MCF 10A (cell line): Measurements from ENCODE around the gene BIRC2. TPM values are rescaled to one million over a fixed set of nuclear protein-coding genes. Genes with fewer than 3 reads are reported as not detected.

Source experiments
- BruUV-seq: library from RNA; stranded (reverse); fragments of 400-500 nt; replicated peaks from 2 replicates; lab custom pipeline; 2021; lab: Mats Ljungman, UMichigan
- CTCF ChIA-PET: fragments of 300-600 bp; sonication (Branson Sonifier 250); formaldehyde crosslinking; extraction: SDS; loops from one replicate; lab custom pipeline; 2021; ENCODE audit warnings: antibody characterized with exemption, inconsistent platforms; lab: Yijun Ruan, JAX
- POLR2A ChIA-PET: fragments of 300-600, 350-650 bp; sonication (Branson Sonifier 250); formaldehyde crosslinking; extraction: SDS; loops from one replicate; lab custom pipeline; 2020; ENCODE audit warnings: antibody characterized with exemption, inconsistent platforms; lab: Yijun Ruan, JAX
- DNase-seq: peaks from one replicate; pipeline ENCODE4 v3.0.0-alpha.2; 2018; ENCODE audit not compliant: unreplicated experiment
- H3K27ac Mint-ChIP-seq: one replicate; pipeline ENCODE4 v1.8.0; 2022; ENCODE audit warnings: mild to moderate bottlenecking, low read depth, mixed read lengths; ENCODE audit not compliant: unreplicated experiment
- H3K27me3 Mint-ChIP-seq: one replicate; pipeline ENCODE4 v1.8.0; 2022; ENCODE audit warnings: mixed read lengths; ENCODE audit not compliant: insufficient read depth, unreplicated experiment
- H3K36me3 Mint-ChIP-seq: one replicate; pipeline ENCODE4 v1.8.0; 2022; ENCODE audit warnings: mild to moderate bottlenecking, moderate library complexity, mixed read lengths; ENCODE audit not compliant: insufficient read depth, unreplicated experiment
- H3K4me1 Mint-ChIP-seq: one replicate; pipeline ENCODE4 v1.8.0; 2022; ENCODE audit warnings: mixed read lengths; ENCODE audit not compliant: insufficient read depth, unreplicated experiment
- H3K4me3 Mint-ChIP-seq: one replicate; pipeline ENCODE4 v1.8.0; 2022; ENCODE audit warnings: mild to moderate bottlenecking, moderate library complexity, mixed read lengths; ENCODE audit not compliant: unreplicated experiment
- H3K9me3 Mint-ChIP-seq: one replicate; pipeline ENCODE4 v1.8.0; 2022; ENCODE audit warnings: mixed read lengths; ENCODE audit not compliant: unreplicated experiment
- intact Hi-C: fragments of 100-400 bp; cut with micrococcal nuclease; formaldehyde crosslinking; loops from 2 replicates; pipeline ENCODE4 v1.14.1; 2022
- total RNA-seq: library from RNA; stranded (reverse); gene quantifications from 2 replicates; pipeline ENCODE4 v1.2.3, GENCODE V29; 2022
- TF ChIP-seq, protein P1 (sequence below): fragments of 200-600 bp; IDR thresholded peaks from one replicate; pipeline ENCODE4 v1.8.0; 2022; ENCODE audit warnings: antibody characterized with exemption, mild to moderate bottlenecking; ENCODE audit not compliant: unreplicated experiment

BIRC2 gene
- total RNA-seq, 1 experiment from 2014 or later: 50.0 TPM

DNA sequence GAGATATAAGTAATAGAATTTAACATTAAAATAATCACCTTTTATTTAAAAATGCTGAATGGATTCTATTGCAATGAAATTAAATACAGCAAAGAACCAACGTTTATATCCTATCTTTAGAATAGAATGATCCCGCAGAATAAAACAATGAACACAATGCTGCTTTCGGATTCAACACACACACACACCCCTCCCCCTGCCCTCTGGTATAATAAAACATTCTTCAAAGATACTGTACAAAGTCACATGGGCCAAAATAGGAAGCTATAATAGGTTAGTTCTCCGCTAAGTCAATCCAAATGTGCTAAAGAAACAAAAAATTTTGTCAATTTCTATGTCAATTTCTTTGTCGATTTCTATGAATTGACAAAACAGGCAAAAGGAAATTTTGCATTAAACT is 58.5 kb downstream of the BIRC2 start:
- peaks cover 2% of the 10 kb centered on the region for H3K4me1 Mint-ChIP-seq
- intact Hi-C loops: no loop called here
- POLR2A ChIA-PET: interaction anchor here (0.6 to 1.1 kb wide), 3 partner anchors 11 to 56 kb away, joined by 3 to 5 read pairs (median 3); no protein-coding TSS in a partner anchor
- H3K27ac Mint-ChIP-seq: no peak overlapping the region
- TF ChIP-seq, protein P1, sequence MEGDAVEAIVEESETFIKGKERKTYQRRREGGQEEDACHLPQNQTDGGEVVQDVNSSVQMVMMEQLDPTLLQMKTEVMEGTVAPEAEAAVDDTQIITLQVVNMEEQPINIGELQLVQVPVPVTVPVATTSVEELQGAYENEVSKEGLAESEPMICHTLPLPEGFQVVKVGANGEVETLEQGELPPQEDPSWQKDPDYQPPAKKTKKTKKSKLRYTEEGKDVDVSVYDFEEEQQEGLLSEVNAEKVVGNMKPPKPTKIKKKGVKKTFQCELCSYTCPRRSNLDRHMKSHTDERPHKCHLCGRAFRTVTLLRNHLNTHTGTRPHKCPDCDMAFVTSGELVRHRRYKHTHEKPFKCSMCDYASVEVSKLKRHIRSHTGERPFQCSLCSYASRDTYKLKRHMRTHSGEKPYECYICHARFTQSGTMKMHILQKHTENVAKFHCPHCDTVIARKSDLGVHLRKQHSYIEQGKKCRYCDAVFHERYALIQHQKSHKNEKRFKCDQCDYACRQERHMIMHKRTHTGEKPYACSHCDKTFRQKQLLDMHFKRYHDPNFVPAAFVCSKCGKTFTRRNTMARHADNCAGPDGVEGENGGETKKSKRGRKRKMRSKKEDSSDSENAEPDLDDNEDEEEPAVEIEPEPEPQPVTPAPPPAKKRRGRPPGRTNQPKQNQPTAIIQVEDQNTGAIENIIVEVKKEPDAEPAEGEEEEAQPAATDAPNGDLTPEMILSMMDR: no peak
- H3K27me3 Mint-ChIP-seq: no peaks in the 10 kb centered on the region
- no TSS peak for BruUV-seq
- CTCF ChIA-PET: interaction anchor here (0.8 to 7.0 kb wide), 4 partner anchors 12 to 207 kb away, joined by 3 to 56 read pairs (median 4); no protein-coding TSS in a partner anchor
- H3K9me3 Mint-ChIP-seq: no peaks in the 10 kb centered on the region
- H3K4me3 Mint-ChIP-seq: no peak overlapping the region
- H3K36me3 Mint-ChIP-seq: peaks cover 62% of the 10 kb centered on the region
- no peak for DNase-seq

DNA sequence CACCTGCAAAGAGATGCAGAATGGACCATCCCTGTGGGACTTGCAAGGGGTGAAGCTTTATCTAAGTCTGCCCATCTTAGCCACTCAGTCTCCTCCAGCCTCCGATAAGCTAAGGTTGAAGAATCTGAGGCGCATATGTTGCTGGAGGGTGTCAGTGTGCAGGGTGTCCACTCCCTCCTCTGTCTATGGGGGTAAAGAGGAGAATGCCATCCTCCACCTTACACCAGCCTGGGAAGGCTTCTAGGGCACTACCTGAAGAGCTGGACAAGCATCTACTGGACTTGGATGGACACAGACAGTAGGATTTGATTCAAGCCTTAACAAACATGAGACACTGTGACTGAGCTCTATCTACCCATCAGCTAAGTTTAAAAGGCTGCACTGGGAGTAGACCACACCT is 59.1 kb downstream of the BIRC2 start:
- no peak overlapping the region for H3K27ac Mint-ChIP-seq
- POLR2A ChIA-PET: interaction anchor here (0.6 to 1.4 kb wide), 5 partner anchors 11 to 57 kb away, joined by 3 to 5 read pairs (median 3); no protein-coding TSS in a partner anchor
- peaks cover 4% of the 10 kb centered on the region for H3K4me1 Mint-ChIP-seq
- no peak overlapping the region for H3K4me3 Mint-ChIP-seq
- CTCF ChIA-PET: interaction anchor here (0.6 to 7.0 kb wide), 9 partner anchors 10 to 261 kb away, joined by 3 to 56 read pairs (median 3); no protein-coding TSS in a partner anchor
- no TSS peak for BruUV-seq
- peaks cover 56% of the 10 kb centered on the region for H3K36me3 Mint-ChIP-seq
- DNase-seq: no peak
- no peaks in the 10 kb centered on the region for H3K9me3 Mint-ChIP-seq
- intact Hi-C loops: no loop called here
- no peaks in the 10 kb centered on the region for H3K27me3 Mint-ChIP-seq
- TF ChIP-seq, protein P1: no peak

DNA sequence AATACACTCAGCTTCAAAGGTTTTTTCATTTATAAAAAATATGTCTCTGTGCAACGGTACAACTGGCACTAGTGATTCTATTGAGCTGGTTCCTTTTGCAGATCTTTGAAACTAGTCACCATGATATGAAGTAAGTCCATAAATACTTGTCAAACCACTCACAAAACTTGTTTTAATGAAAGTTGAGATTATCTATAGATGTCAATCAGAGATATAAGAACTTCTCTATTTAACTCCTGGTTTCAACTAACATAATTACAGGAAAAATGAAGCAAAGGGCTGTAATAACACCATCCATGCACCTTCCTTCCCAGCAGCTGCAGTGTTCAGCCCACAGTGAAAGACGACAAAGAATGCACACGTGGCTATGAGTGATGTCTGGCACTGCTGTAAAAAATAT is 60.9 kb downstream of the BIRC2 start:
- Mint-ChIP-seq H3K9me3 (no peaks in the 10 kb centered on the region), H3K36me3 (peaks cover 42% of the 10 kb centered on the region), H3K4me3 (no peak overlapping the region), H3K27ac (no peak overlapping the region), H3K27me3 (no peaks in the 10 kb centered on the region), H3K4me1 (peaks cover 4% of the 10 kb centered on the region)
- CTCF ChIA-PET: interaction anchor here (0.7 to 7.0 kb wide), 6 partner anchors 8 to 205 kb away, joined by 3 to 56 read pairs (median 4); no protein-coding TSS in a partner anchor
- POLR2A ChIA-PET: interaction anchor here (1.1 kb wide), 1 partner anchor 15 kb away, joined by 3 read pairs; no protein-coding TSS in a partner anchor
- intact Hi-C loops: no loop called here
- TF ChIP-seq, protein P1: no peak
- DNase-seq: no peak
- BruUV-seq: no TSS peak

DNA sequence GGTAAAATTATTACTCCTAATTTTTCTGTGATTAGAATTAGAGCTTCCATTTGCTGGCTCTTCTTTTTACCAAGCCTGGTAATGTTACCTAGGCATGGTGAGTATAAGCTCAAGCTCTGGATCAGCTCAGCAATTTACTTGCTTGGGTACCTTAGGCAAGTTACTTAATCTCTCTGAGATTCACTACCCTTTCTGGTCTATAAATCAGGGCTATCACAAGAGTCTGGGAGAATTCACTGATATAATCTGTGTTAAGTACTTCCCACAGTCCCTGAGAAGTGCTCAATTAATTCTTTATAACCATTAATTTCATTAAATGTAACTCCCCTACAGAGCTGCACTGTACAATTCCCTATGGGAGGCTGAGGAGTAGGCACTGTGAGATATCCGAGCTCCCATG is 61.3 kb downstream of the BIRC2 start:
- no peak for DNase-seq
- Mint-ChIP-seq H3K27me3 (no peaks in the 10 kb centered on the region), H3K4me3 (no peak overlapping the region), H3K4me1 (peaks cover 4% of the 10 kb centered on the region), H3K36me3 (peaks cover 38% of the 10 kb centered on the region), H3K27ac (no peak overlapping the region), H3K9me3 (no peaks in the 10 kb centered on the region)
- BruUV-seq: no TSS peak
- TF ChIP-seq, protein P1: no peak
- POLR2A ChIA-PET: interaction anchor here (1.1 kb wide), 1 partner anchor 15 kb away, joined by 3 read pairs; no protein-coding TSS in a partner anchor
- CTCF ChIA-PET: interaction anchor here (0.7 to 7.0 kb wide), 6 partner anchors 8 to 205 kb away, joined by 3 to 56 read pairs (median 4); no protein-coding TSS in a partner anchor
- intact Hi-C loops: no loop called here
